H1 (cell line): ENCODE results near the gene UBE2E2. TPM values are rescaled to one million over a fixed set of nuclear protein-coding genes. Genes with fewer than 3 reads are reported as not detected.

Source experiments
- CTCF ChIA-PET: fragments of 300-600 bp; sonication (Branson Sonifier 250); formaldehyde crosslinking; loops from one replicate; lab custom pipeline; 2021; ENCODE audit not compliant: partially characterized antibody; lab: Charles Lee
- POLR2A ChIA-PET: fragments of 300-600 bp; sonication (Branson Sonifier 250); formaldehyde crosslinking; loops from one replicate; lab custom pipeline; 2021; ENCODE audit warnings: inconsistent platforms; ENCODE audit not compliant: partially characterized antibody; lab: Charles Lee
- DNase-seq, 2 experiments: peaks; one replicate each; pipeline versions ENCODE4 v3.0.0 to v3.0.0-alpha.2; 2010 to 2022; ENCODE audit warnings: low spot score in 2 of 2, low read depth in 1 of 2, mixed read lengths in 1 of 2
- FAIRE-seq: peaks from 2 replicates; lab custom pipeline; 2011; peaks lifted over from hg19 to GRCh38; lab: Jason Lieb, UNC
- H2AFZ ChIP-seq: 2 replicates; pipeline ENCODE4 v1.8.1; 2012; ENCODE audit warnings: low read length, inconsistent platforms
- H2AK5ac ChIP-seq: 2 replicates; pipeline ENCODE4 v1.6.1; 2013; ENCODE audit warnings: low read depth, low read length
- H2BK120ac ChIP-seq: replicated peaks from 2 replicates; pipeline ENCODE3; 2013; ENCODE audit warnings: low read depth, low read length, inconsistent platforms
- H2BK12ac ChIP-seq: 2 replicates; pipeline ENCODE4 v1.6.1; 2013; ENCODE audit warnings: low read depth, low read length
- H2BK15ac ChIP-seq: 2 replicates; pipeline ENCODE4 v1.6.1; 2013; ENCODE audit warnings: low read length
- H2BK20ac ChIP-seq: 2 replicates; pipeline ENCODE4 v1.6.1; 2013; ENCODE audit warnings: low read length
- H2BK5ac ChIP-seq: 2 replicates; pipeline ENCODE4 v1.6.1; 2013; ENCODE audit warnings: low read depth, low read length
- H3K14ac ChIP-seq: 2 replicates; pipeline ENCODE4 v1.6.1; 2013; ENCODE audit warnings: inconsistent platforms; ENCODE audit not compliant: insufficient read length
- H3K18ac ChIP-seq: 2 replicates; pipeline ENCODE4 v1.6.1; 2013; ENCODE audit warnings: low read length; ENCODE audit errors: extremely low read depth
- H3K23ac ChIP-seq: 2 replicates; pipeline ENCODE4 v1.6.1; 2013; ENCODE audit warnings: inconsistent platforms; ENCODE audit not compliant: insufficient read length
- H3K23me2 ChIP-seq: 2 replicates; pipeline ENCODE4 v1.6.1; 2013; ENCODE audit warnings: low read depth, low read length
- H3K27ac ChIP-seq: 2 replicates; pipeline ENCODE4 v1.6.1; 2011; ENCODE audit warnings: low read depth, low read length, inconsistent platforms
- H3K27me3 ChIP-seq, 4 experiments: replicated peaks in 1 of 4; 1 replicate in 1 of 4; 2 replicates in 3 of 4; pipeline versions ENCODE4 v1.6.1 to v1.8.1; 2011 to 2013; ENCODE audit warnings: low read length in 3 of 4, mild to moderate bottlenecking in 3 of 4, inconsistent platforms in 2 of 4, mixed read lengths in 2 of 4, moderate library complexity in 1 of 4; ENCODE audit not compliant: control insufficient read depth in 3 of 4, insufficient read depth in 3 of 4; ENCODE audit errors: extremely low read depth in 1 of 4
- H3K36me3 ChIP-seq, 4 experiments: 2 replicates each; pipeline versions ENCODE4 v1.6.1 to v1.8.1; 2011 to 2013; ENCODE audit warnings: mild to moderate bottlenecking in 4 of 4, low read length in 3 of 4, moderate library complexity in 2 of 4, control low read depth in 1 of 4, inconsistent platforms in 1 of 4; ENCODE audit not compliant: insufficient read depth in 4 of 4, control insufficient read depth in 2 of 4
- H3K4ac ChIP-seq: replicated peaks from 2 replicates; pipeline ENCODE3; 2013; ENCODE audit warnings: low read length, low read depth, mixed read lengths, inconsistent platforms; ENCODE audit not compliant: insufficient read length
- H3K4me1 ChIP-seq, 4 experiments: replicated peaks in 1 of 4; 1 replicate in 1 of 4; 2 replicates in 3 of 4; pipeline versions ENCODE4 v1.6.1 to v1.8.1; 2011 to 2013; ENCODE audit warnings: low read length in 3 of 4, inconsistent platforms in 2 of 4, mixed read lengths in 1 of 4; ENCODE audit not compliant: insufficient read depth in 4 of 4, control insufficient read depth in 3 of 4
- H3K4me2 ChIP-seq, 2 experiments: 2 replicates each; pipeline versions ENCODE4 v1.6.1 to v1.8.1; 2011 to 2013; ENCODE audit warnings: low read depth in 2 of 2, low read length in 2 of 2, control low read depth in 1 of 2, inconsistent platforms in 1 of 2, mild to moderate bottlenecking in 1 of 2; ENCODE audit not compliant: insufficient read depth in 1 of 2
- H3K4me3 ChIP-seq, 4 experiments: fragments of 200-600, 300-600 bp in 1 of 4; sonication (generic), shearing (Covaris generic), sonication (Bioruptor Twin) in 1 of 4; 2 replicates each; pipeline versions ENCODE4 v1.5.1 to v1.8.1; 2011 to 2016; ENCODE audit warnings: low read length in 4 of 4, low read depth in 3 of 4, control low read depth in 2 of 4, inconsistent platforms in 2 of 4, mild to moderate bottlenecking in 2 of 4, mixed read lengths in 1 of 4, moderate library complexity in 1 of 4; ENCODE audit not compliant: insufficient read depth in 2 of 4; ENCODE audit errors: extremely low read depth in 1 of 4
- H3K56ac ChIP-seq: replicated peaks from 2 replicates; pipeline ENCODE3; 2013; ENCODE audit warnings: low read depth, mild to moderate bottlenecking, mixed read lengths, low read length, inconsistent platforms; ENCODE audit not compliant: insufficient read length
- H3K79me1 ChIP-seq: 2 replicates; pipeline ENCODE4 v1.6.1; 2013; ENCODE audit warnings: low read depth, low read length, control low read depth
- H3K79me2 ChIP-seq, 2 experiments: 2 replicates each; pipeline versions ENCODE4 v1.6.1 to v1.8.1; 2012 to 2013; ENCODE audit warnings: low read length in 2 of 2, mild to moderate bottlenecking in 2 of 2, inconsistent platforms in 1 of 2; ENCODE audit not compliant: insufficient read depth in 2 of 2, control insufficient read depth in 1 of 2
- H3K9ac ChIP-seq, 4 experiments: replicated peaks in 1 of 4; 1 replicate in 1 of 4; 2 replicates in 3 of 4; pipeline versions ENCODE4 v1.6.1 to v1.8.1; 2011 to 2013; ENCODE audit warnings: low read depth in 3 of 4, low read length in 3 of 4, control low read depth in 2 of 4, mild to moderate bottlenecking in 2 of 4, moderate library complexity in 2 of 4, inconsistent platforms in 1 of 4; ENCODE audit errors: extremely low read depth in 1 of 4
- H3K9me3 ChIP-seq, 2 experiments: 2 replicates each; pipeline versions ENCODE4 v1.6.1 to v1.8.1; 2012 to 2013; ENCODE audit warnings: mild to moderate bottlenecking in 2 of 2, moderate library complexity in 2 of 2, control low read depth in 1 of 2, inconsistent platforms in 1 of 2, low read depth in 1 of 2, low read length in 1 of 2, mixed read lengths in 1 of 2; ENCODE audit not compliant: insufficient read depth in 2 of 2
- H4K20me1 ChIP-seq, 2 experiments: replicated peaks in 1 of 2; 2 replicates each; pipeline versions ENCODE3 to v1.8.1; 2011 to 2013; ENCODE audit warnings: inconsistent platforms in 2 of 2, low read length in 2 of 2, mild to moderate bottlenecking in 1 of 2; ENCODE audit not compliant: insufficient read depth in 2 of 2, control insufficient read depth in 1 of 2
- H4K5ac ChIP-seq: 2 replicates; pipeline ENCODE4 v1.6.1; 2013; ENCODE audit warnings: low read length, low read depth, mixed read lengths, inconsistent platforms; ENCODE audit not compliant: insufficient read length
- H4K8ac ChIP-seq: 2 replicates; pipeline ENCODE4 v1.8.0; 2013; ENCODE audit warnings: mild to moderate bottlenecking, moderate library complexity, low read length, inconsistent platforms; ENCODE audit not compliant: insufficient read depth; ENCODE audit errors: extremely low read depth
- H4K91ac ChIP-seq: replicated peaks from 2 replicates; pipeline ENCODE3; 2013; ENCODE audit warnings: low read length, mixed read lengths, inconsistent platforms; ENCODE audit not compliant: insufficient read length
- SAP30 ChIP-seq: fragments of 300-600 bp; sonication (generic); IDR thresholded peaks from 2 replicates; pipeline ENCODE4 v1.7.1; 2012; ENCODE audit warnings: low read length, moderate library complexity, mild to moderate bottlenecking, inconsistent platforms; ENCODE audit not compliant: insufficient read depth, insufficient replicate concordance
- TBP ChIP-seq: IDR thresholded peaks from 2 replicates; pipeline ENCODE4 v1.6.1; 2011; ENCODE audit warnings: low read depth, low read length, improper control_type of control experiment
- WGBS, 2 experiments: shearing (Covaris generic) in 1 of 2; methylation state at CpG; one replicate each; pipeline versions ENCODE4 v1.1.6 to v1.1.7; 2013 to 2015; ENCODE audit warnings: low lambda C conversion rate in 2 of 2, mixed read lengths in 2 of 2, inconsistent platforms in 1 of 2, low coverage in 1 of 2, missing lambda C conversion rate in 1 of 2; ENCODE audit not compliant: insufficient replicate concordance in 2 of 2, insufficient coverage in 1 of 2, insufficient read length in 1 of 2; ENCODE audit errors: extremely low coverage in 1 of 2, missing lambda C conversion rate in 1 of 2; 5-methylcytosine and 5-hydroxymethylcytosine counted together
- polyA plus RNA-seq, 7 experiments: library from polyadenylated mRNA; depleted of rRNA in 3 of 7; stranded (reverse) in 5 of 7; unstranded in 2 of 7; fragments of >200 nt in 5 of 7; fragments of 200-250 nt in 2 of 7; gene quantifications; 1 replicate in 5 of 7; 2 replicates in 1 of 7; 4 replicates in 1 of 7; pipeline versions ENCODE4 v1.2.1 to v1.2.3, GENCODE V29; 2011 to 2013; ENCODE audit warnings: missing spikeins in 2 of 7, mixed read lengths in 2 of 7
- total RNA-seq: library from RNA; stranded (reverse); fragmentation: NEBNext Ultra II Directional; extraction: Animal tissue kit (Norgen Biotek cat#: 25700); gene quantifications from 2 replicates; pipeline ENCODE4 v1.2.1, GENCODE V29; 2021

UBE2E2 gene
- total and polyA plus RNA-seq, 2 of the 8 experiments (the other 6 are each of a cell fraction or from before 2014, with no cell fraction given), result 57.6 to 70.6 TPM

GRCh38 chr3:23259515-23259914, 56.4 kb downstream of the UBE2E2 start:
- Histone ChIP-seq H3K14ac (no peak overlapping the region), H3K4me3 (no peak overlapping the region), H2AK5ac (no peak overlapping the region), H3K18ac (no peak overlapping the region), H3K23me2 (no peaks in the 10 kb centered on the region; the same call in 1 of the 2 replicates), H2BK20ac (no peak overlapping the region), H3K4me1 (no peaks in the 10 kb centered on the region), H2BK5ac (no peak overlapping the region), H3K23ac (no peak overlapping the region), H3K27me3 (peaks cover 0 to 1% (median 0%) of the 10 kb centered on the region in 4 experiments; a peak in 1 of 7 replicates), H2BK120ac (no peak overlapping the region), H4K8ac (no peak overlapping the region), H3K36me3 (no peaks in the 10 kb centered on the region), H3K9me3 (0 out of 4 replicates have a peak, but pooled peaks cover 0 to 4% of the 10 kb centered on the region in 2 experiments), H3K79me1 (peaks cover 5% of the 10 kb centered on the region; the same call in 1 of the 2 replicates), H3K27ac (no peak overlapping the region), H3K4me2 (no peak overlapping the region), H2BK15ac (no peak overlapping the region), H2BK12ac (no peak overlapping the region), H3K79me2 (peaks cover 0 to 41% of the 10 kb centered on the region in 2 experiments; a peak in 2 of 4 replicates), H2AFZ (no peak overlapping the region), H4K91ac (no peak overlapping the region), H3K56ac (no peak overlapping the region), H4K20me1 (peaks cover 0 to 1% of the 10 kb centered on the region in 2 experiments), H3K4ac (no peak overlapping the region), H4K5ac (no peak overlapping the region), H3K9ac (no peak overlapping the region)
- no peak for FAIRE-seq
- WGBS, 2 experiments, result 89% methylated on average over 2 of the region's 2 CpGs; no CpG with 5 or more reads in 1 of the 2 experiments
- CTCF ChIA-PET, result no interaction called here
- POLR2A ChIA-PET, result no interaction called here
- DNase-seq, result no peak
- TF ChIP-seq TBP, result no peak
- no peak for TF ChIP-seq SAP30
